ENCODE data around the gene UNC13C.

GRCh38 chr15:54521206-54521605 is 543.0 kb downstream of the UNC13C start:
- no peak for TF ChIP-seq CTCF (IDR thresholded peaks at IDR 0.05; ENCODE audit: low read depth, low read length, poor library complexity, severe bottlenecking)
- no peak for TF ChIP-seq EZH2phosphoT487 (IDR thresholded peaks at IDR 0.05; ENCODE audit: borderline replicate concordance, low read length)
